ENCODE measurements around the gene RRP1B.
"Not testable (repeated sequence)": the region's sequence is repeated elsewhere in the genome, so short reads cannot be mapped to it uniquely, and the experiment has no call there.

RRP1B gene, protein sequence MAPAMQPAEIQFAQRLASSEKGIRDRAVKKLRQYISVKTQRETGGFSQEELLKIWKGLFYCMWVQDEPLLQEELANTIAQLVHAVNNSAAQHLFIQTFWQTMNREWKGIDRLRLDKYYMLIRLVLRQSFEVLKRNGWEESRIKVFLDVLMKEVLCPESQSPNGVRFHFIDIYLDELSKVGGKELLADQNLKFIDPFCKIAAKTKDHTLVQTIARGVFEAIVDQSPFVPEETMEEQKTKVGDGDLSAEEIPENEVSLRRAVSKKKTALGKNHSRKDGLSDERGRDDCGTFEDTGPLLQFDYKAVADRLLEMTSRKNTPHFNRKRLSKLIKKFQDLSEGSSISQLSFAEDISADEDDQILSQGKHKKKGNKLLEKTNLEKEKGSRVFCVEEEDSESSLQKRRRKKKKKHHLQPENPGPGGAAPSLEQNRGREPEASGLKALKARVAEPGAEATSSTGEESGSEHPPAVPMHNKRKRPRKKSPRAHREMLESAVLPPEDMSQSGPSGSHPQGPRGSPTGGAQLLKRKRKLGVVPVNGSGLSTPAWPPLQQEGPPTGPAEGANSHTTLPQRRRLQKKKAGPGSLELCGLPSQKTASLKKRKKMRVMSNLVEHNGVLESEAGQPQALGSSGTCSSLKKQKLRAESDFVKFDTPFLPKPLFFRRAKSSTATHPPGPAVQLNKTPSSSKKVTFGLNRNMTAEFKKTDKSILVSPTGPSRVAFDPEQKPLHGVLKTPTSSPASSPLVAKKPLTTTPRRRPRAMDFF

DNA sequence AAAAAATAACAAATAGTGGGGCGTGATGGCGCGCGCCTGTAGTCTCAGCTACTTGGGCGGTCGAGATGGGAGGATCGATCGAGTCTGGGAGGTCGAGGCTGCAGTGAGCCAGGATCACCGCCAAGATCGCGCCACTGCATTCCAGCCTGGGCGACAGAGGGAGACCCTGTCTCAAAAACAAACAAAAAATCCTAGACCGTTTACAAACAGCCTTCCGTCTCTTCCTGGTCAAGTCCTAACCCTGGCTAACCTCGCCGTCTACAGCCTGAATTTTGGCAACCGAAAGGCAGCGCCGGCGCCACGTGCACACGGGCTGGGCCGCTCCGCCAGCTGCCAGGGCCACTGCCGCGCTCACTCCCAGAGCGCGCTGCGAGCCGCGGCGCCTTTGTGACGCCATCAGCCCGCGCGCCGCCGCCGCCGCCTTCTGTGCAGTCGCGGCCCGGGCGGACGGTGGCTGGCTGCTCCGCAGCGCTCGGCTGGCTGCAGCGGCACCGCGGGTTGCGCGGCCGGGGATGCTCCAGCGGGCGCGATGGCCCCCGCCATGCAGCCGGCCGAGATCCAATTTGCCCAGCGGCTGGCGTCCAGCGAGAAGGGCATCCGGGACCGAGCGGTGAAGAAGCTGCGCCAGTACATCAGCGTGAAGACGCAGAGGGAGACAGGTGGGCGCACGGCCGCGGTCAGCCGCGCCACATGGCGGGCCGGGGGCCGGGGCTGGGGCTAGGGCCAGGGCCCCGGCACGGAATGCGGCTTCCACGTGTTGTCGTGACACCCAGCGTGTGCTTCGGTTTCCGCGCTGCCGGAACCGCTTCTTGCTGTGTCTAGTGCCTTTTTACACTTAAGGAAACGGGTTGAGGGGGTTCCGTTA, at the start of gene RRP1B, which contains the start of gene HSF2BP:
RRP1B (plus strand) TSS at position 425 of the 865 bp plus-strand sequence; CDS start at position 530, 105 bp downstream.
HSF2BP (minus strand) TSS at position 353 of the 865 bp plus-strand sequence. CDS start 1,392 bp downstream, outside the sequence.
- FAIRE-seq = no peak

DNA sequence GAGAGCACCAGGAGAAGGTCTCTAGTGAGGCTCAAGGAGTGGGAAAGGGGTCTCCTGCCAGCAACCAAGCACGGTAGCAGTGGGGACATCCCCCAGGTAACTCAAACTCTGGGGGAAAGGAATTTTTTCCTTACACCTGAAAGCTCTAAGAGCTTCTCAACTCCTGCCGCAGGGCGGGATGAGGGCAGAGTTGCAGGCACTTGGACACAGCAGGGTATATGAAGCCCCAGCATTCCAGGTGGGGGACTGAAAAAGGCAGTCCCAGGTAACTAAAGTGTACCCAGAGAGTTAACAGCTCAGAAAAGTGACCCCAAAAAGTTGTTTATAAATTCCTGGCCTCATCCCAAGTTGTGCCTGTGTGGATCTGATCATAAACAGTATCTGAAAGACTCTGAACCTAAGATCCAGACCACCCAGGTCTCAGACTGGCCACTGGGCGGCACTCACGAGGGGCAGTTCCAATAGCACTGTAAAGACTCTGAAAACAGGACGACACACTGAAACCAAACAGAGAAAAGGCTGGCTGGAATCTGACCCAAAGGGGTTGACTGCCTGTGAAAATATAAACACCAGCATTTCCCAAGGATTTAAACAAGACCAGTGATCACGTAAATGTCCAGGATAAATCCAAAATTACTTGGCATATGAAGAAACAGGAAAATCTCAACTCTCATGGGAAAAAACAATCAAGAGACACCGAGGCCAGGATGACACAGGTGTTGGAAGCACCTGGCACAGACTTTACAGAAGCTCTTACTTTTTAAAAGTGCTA, 47.6 kb upstream of the RRP1B start:
- FAIRE-seq = peak; percentile 64

- FAIRE-seq = no peak
Measured at GRCh38 chr21:43613755-43614638, 45.4 kb upstream of the RRP1B start.

DNA sequence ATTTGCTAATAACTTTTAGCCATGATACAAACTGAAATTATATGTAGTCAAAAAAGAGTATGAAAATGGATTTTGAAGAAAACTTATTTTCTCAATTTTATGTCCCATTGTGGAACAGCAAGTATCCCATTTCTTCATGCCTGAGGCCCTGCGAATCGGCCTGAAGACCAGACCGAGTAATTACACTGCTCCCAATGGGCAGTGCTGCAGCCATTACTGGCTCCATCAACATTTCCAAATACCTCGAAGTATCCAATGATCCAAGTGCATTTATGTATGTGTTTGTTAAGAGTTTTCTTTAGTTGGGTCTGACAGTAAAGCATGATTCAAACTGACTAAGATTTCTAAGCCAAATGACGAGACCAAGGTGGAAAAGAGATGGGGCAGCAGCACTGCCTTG, 44.5 kb upstream of the RRP1B start:
- no peak for FAIRE-seq

DNA sequence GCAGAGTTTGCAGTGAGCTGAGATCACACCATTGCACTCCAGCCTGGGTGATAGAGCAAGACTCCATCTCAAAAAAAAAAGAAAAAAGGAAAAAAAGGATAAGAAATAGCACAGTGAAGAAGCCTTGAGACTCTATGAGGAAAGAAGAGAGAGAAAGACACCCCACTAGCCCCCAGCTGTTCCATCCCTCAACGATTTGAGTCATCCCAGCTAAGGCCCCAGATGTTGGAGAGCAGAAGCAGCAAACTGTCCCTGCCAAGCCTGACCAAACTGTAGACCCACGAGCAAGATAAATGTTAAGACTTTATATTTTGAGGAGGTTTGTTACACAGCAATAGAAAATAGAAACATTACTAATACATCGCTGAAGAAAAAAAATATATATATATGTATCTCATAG, 42.5 kb upstream of the RRP1B start:
- FAIRE-seq = not testable (repeated sequence)

GRCh38 chr21:43618940-43619339, 40.4 kb upstream of the RRP1B start:
- no peak for FAIRE-seq

- no peak for FAIRE-seq
Measured at GRCh38 chr21:43619344-43619743, 40.0 kb upstream of the RRP1B start.

DNA sequence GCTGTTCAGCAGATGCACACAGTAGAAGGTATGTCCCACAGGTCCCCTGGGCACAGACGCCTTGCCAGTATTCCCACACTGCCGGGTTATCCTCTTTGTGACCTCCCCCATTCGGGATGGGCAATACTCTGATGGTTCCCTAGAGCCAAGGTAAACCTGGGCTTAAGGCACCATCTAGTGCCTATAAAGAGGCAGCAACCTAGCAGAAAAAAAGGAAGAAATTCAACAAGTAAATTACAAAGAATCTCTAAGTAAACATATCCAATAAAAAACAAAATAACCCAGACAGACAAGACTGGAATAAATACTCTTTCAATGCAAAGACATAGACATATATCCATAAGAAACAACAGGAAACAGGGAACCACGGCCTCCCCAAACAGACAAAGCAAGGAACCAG, 39.5 kb upstream of the RRP1B start:
- FAIRE-seq = no peak

DNA sequence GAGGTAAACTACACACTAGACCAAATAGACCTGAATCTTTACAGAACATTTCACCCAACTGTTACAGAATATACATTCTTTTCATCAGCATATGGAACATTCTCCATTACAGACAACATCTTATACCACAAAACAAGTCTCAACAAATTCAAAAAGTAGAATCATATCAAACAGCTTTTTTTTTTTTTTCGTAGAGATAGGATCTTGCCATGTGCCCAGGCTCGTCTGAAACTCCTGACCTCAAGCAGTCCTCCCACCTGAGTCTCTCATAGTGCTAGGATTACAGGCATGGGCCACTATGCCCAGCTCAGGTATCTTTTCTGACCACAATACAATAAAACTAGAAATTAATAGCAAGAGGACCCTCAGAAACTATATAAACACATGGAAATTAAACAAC, 36.6 kb upstream of the RRP1B start:
- FAIRE-seq = no peak

DNA sequence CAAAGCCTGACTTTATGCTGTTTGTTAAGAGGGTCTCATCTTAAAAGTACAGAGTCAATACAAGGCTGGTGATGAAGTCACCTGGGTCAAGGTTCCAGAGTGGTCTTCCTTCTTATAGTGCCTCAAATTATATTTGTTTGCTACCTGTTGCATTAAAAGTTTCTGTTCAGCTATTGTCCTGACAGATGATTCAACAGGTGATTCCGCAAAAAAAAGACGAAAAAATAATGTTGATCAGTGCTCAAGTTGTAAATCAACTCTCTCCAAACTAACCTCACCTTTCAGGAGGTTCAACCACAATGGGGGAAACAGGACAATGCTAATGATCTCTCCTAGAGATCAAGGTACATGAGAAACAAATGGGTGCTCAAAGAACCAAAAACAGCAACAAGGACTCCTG, 35.8 kb upstream of the RRP1B start:
- no peak for FAIRE-seq

- no peak for FAIRE-seq
Measured at GRCh38 chr21:43624339-43624738, 35.0 kb upstream of the RRP1B start.

DNA sequence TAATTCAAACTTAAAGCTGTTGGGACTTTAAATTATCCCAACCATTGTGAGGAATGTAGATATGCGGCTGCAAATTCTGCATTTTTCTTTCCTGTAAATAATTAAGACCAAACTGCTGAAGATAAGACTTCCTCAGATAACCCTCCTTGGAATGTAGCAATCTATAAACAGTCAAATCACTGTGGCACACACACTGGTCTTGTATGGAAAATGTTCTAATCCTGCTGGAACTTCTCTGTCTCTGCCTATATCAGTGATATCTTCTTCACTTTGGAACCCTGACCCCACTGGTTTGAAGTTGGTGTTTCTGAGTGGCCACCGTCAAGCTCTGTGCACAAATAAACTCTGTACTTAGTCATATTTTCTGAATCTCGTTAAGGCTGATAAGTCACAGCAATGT, 33.0 kb upstream of the RRP1B start:
- no peak for FAIRE-seq

- no peak for FAIRE-seq
Measured at GRCh38 chr21:43627527-43627926, 31.8 kb upstream of the RRP1B start.

GRCh38 chr21:43631411-43632107, 27.8 kb upstream of the RRP1B start:
- FAIRE-seq = no peak

GRCh38 chr21:43632373-43632905, 26.9 kb upstream of the RRP1B start:
- no peak for FAIRE-seq

DNA sequence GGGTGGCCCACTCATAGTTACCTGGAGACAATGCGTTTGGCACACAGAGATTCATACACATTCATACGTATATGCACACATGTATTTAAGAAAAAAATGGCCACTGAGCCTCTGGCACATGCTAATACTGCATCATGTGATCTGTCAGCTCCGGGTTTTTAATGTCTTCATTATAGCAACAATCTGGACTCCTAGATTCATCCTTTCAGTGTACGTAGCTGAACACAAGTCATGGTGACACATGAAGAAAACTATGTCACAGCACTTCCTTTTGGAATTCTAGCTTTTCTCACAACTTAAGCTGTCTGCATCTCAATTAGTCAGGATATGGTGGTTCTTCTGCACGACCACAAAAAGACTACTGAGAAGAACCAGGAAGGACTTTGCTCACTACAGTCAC, 24.7 kb upstream of the RRP1B start:
- no peak for FAIRE-seq

DNA sequence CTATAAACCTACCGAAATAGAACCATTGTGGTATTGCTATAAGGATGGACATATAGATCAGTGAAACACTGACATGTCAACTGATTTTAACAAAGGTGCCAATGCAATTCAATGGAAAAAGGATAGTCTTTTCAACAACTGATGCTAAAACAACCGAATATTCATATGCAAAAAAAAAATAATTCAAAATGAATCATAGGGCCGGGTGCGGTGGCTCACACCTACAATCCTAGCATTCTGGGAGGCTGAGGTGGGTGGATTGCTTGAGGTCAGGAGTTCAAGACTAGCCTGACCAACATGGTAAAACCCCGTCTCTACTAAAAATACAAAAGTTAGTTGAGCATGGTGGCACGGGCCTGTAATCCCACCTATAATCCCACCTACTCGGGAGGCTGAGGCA, 23.9 kb upstream of the RRP1B start:
- FAIRE-seq = no peak

- FAIRE-seq = no peak
Measured at GRCh38 chr21:43637530-43638158, 21.7 kb upstream of the RRP1B start.

- no peak for FAIRE-seq
Measured at GRCh38 chr21:43639470-43640353, 19.6 kb upstream of the RRP1B start.

Measured in G401.6 (cell line).